HG03571 (cell line): Measurements from ENCODE around the gene TTN.
"Not testable (repeated sequence)": the region's sequence is repeated elsewhere in the genome, so short reads cannot be mapped to it uniquely, and the experiment has no call there.

ENCODE experiments used
- ATAC-seq: cut with Tn5 transposase; IDR thresholded peaks from one replicate; pipeline ENCODE4 v1.9.1; 2021; ENCODE audit not compliant: unreplicated experiment

Gene TTN

GRCh38 chr2:178676046-178676445, 131.2 kb downstream of the TTN start:
- ATAC-seq = no peak

GRCh38 chr2:178674122-178674521, 133.1 kb downstream of the TTN start:
- ATAC-seq = no peak

GRCh38 chr2:178666458-178666857, 140.8 kb downstream of the TTN start:
- ATAC-seq = no peak

GRCh38 chr2:178658480-178658879, 148.7 kb downstream of the TTN start:
- not testable (repeated sequence) for ATAC-seq

GRCh38 chr2:178650554-178650953, 156.7 kb downstream of the TTN start:
- ATAC-seq = no peak

- no peak for ATAC-seq
Observed at GRCh38 chr2:178644919-178645318, 162.3 kb downstream of the TTN start.

- ATAC-seq = no peak
Observed at GRCh38 chr2:178641498-178641897, 165.7 kb downstream of the TTN start.

- no peak for ATAC-seq
Observed at GRCh38 chr2:178635897-178636296, 171.3 kb downstream of the TTN start.

- ATAC-seq = no peak
Observed at GRCh38 chr2:178632729-178633128, 174.5 kb downstream of the TTN start.

- ATAC-seq = no peak
Observed at GRCh38 chr2:178630581-178630980, 176.6 kb downstream of the TTN start.

- ATAC-seq = no peak
Observed at GRCh38 chr2:178629463-178629862, 177.8 kb downstream of the TTN start.

- no peak for ATAC-seq
Observed at GRCh38 chr2:178628605-178629004, 178.6 kb downstream of the TTN start.

- no peak for ATAC-seq
Observed at GRCh38 chr2:178627401-178627800, 179.8 kb downstream of the TTN start.

- no peak for ATAC-seq
Observed at GRCh38 chr2:178615969-178616368, 191.3 kb downstream of the TTN start.

GRCh38 chr2:178602901-178603300, 204.3 kb downstream of the TTN start:
- ATAC-seq = no peak

- ATAC-seq = no peak
Observed at GRCh38 chr2:178592655-178593054, 214.6 kb downstream of the TTN start.

- ATAC-seq = no peak
Observed at GRCh38 chr2:178589335-178589734, 217.9 kb downstream of the TTN start.

- no peak for ATAC-seq
Observed at GRCh38 chr2:178584666-178585065, 222.6 kb downstream of the TTN start.

- no peak for ATAC-seq
Observed at GRCh38 chr2:178579006-178579405, 228.2 kb downstream of the TTN start.

GRCh38 chr2:178574789-178575188, 232.4 kb downstream of the TTN start:
- no peak for ATAC-seq

- no peak for ATAC-seq
Observed at GRCh38 chr2:178568227-178568626, 239.0 kb downstream of the TTN start.

- ATAC-seq = no peak
Observed at GRCh38 chr2:178553047-178553446, 254.2 kb downstream of the TTN start.

- no peak for ATAC-seq
Observed at GRCh38 chr2:178550352-178550751, 256.9 kb downstream of the TTN start.

GRCh38 chr2:178542569-178542968, 264.7 kb downstream of the TTN start:
- no peak for ATAC-seq
